Islet of Langerhans (tissue), 1 donor: Measurements from ENCODE around the gene ST3GAL4.

Experiments used
- FAIRE-seq: peaks from one replicate; lab custom pipeline; 2011; peaks lifted over from hg19 to GRCh38; lab: Jason Lieb, UNC

The ST3GAL4 gene

DNA sequence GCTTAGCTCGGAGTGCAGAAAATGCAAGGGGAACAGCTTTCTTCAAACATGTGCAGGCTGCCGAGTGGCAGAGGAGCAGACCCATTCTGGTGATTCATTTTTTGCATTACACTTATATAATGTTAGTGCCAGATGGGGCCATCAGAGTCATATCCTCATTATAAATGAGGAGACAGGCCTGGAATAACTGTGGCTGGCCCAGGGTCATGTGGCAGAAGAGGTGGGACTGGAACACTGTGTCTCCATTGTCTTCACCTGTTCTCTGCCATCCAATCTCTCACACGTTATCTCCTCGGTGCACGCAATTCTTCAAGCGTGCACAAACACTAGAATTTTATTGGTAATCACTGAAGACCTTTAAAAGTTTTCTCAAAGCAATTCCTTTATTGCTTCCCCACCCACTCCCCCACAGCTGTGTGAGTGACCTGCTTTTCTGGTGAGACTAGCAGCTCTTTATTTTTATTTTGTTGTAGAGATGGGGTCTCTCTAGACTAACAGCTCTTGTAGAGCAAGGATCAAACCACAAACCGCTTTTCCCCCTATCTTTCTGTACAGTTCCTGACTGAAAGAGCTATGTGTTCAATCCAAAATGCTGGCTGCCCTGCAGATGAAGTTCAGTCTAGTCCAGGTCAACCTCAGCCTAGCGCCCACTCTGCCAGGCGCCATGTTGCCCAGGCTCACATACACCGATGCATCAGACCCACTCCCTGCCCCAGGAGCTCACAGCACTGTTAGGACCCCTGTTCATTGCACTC lies 75.3 kb downstream of the ST3GAL4 start:
- no peak for FAIRE-seq

DNA sequence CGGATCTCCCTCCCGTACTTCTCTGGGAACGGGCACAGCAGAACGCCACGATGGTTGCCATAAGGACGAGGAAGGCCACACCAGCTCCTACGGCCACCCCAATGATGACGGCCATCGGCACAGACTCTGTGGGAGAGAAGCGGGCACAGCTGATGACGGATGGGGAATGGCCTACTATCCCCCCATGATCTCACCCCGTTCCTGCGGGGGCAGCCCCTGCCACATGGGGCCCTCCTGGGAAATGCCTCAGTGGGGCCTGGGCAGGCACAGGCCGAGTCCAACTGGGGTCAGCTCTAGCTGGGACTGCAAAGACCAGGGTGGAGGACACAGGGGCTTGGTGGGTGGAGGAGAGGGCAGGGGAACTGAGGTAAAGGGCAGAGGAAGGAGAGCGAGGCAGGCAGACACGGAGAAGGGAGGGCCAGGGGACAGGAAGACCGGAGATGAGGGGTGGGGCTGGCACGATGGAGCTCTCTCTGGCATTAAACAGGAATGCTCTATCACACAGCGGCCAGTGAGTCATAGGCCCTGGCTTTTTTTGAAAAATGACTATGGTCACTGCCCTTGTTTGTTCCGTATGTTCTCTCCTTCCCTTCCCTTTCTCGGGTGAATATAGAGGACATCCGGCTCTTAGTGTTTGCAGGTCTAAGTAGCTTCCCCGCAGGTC lies 76.0 kb downstream of the ST3GAL4 start:
- no peak for FAIRE-seq

DNA sequence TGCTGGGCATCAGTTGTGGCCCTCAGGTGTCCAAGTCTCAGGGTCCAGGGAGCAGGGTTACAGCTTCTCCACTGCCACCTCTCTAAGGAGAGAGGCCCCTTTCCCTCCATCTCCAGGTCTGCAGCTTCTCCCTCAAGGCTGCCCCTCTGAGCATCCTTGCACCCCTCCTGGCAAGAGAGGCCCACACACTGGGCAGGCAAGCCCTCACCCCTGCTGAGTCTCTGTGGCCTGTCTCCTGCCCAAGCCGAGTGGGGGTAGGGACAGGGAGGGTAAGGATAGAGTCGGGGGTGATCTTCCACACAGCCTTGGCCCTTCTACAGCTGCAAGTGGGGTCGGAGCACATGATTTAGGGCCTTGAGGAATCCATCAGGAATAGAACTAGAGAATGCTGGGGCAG lies 76.6 kb downstream of the ST3GAL4 start:
- no peak for FAIRE-seq

DNA sequence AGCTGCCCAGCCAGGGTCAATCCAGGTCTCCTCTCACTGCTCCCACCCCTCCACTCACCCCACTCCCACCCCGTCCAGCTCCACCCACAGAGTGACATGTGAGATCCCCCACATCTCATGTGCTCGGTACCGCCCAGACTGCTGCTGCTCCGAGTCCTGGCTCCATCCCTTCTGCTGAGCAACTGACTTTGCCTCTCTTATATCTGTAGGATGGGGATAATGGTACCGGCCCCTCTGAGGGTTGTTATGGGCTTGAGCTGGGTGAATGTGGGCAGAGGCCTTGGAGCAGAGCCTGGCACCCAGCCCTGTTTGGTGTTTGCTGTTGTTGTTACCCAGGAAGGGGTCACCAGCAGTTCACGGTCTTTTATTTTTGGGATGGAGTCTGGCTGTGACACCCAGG lies 77.0 kb downstream of the ST3GAL4 start:
- FAIRE-seq = no peak

DNA sequence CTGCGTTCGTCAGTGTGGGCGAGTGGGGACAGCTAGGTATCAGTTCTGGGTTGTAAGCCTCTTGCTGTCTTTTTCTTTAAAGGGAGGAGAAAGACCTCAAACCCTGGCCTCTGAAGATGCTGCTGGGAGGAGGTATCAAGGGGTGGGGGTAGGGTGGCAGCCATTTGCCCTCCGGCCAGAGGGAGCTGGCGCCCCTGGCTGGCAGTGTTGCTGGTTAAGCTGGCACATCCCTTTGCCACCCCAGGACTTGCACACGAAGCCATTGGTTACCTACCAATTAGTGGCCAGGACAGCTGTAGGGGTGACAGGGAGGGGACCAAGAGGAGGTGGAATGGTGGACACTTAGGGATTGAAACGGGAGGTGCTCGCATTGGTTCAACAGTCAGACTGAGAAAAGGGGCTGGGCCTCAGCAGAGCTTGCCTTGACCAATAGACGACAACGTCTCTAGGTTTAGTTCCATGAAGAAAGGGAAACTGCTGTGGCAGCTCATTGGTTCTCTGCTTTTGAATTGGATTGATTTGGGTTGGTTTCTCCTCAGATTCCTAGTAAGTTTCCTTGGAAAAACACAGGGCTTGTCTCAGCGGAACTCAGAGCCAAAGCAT lies 77.9 kb downstream of the ST3GAL4 start:
- FAIRE-seq = no peak

DNA sequence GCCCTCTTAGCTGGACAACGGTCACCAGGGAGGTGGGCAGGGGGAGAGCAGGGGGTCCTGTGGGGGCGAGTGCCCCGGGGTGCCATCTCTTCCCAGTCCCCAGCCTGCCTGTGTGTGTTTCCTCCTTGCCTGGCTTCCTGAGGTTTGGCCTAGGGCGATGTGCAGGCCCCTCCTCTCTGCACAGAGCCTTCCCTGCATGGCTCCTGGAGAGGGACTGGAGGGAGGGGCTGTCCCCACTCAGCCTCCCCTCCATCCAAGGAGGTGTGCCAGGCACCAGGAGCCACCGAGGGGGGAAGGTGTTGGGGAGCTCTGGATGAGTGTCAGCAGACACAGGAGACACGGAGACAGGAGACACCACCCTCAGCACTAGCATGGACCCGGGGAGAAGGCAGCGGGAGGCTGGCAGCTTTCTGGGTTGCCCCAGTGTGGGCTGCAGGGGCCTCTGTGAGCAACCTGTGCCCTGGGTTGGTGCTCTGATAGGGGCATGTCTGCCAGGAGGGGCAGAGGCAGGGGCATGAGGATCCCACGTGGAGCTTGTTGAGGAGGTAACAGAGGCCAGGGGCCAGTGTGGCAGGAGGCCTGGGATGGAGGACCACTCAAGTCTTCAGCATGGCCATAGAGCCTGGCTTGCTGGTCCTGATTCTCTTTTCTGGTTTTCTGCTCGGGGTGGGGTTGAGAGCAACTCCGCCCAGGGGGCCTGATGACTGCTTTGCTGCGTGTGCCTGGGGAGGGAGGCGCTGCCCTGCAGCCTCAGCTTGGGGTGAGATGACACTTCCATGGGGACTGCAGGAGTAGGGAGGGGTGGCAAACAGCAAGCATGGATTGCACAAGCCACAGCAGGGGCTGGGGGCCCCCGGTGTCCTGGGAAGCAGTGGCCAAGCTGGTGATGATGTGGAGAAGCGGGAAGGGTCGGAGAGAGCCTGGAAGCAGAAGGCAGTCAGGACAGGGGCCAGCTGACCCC lies 78.8 kb downstream of the ST3GAL4 start:
- FAIRE-seq = no peak

DNA sequence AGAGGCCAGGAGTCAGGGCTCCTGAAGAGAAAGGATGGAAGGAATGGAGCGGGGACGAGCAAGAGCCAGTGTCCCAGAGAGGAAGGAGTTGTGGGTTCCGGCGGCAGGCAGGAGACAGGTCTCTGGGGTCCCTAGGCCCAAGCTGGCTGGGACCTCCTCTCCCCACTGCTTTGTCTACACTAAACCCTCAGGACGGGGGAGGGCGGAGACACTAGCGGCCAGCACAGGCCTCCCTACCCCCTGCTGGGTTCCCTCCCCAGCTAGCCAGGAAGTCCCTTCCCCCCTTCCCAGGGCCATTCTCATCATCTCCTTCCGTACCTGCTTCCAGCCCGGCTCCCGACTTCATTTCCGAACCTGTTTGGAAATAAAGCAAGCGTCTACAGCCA lies 79.5 kb downstream of the ST3GAL4 start:
- no peak for FAIRE-seq

DNA sequence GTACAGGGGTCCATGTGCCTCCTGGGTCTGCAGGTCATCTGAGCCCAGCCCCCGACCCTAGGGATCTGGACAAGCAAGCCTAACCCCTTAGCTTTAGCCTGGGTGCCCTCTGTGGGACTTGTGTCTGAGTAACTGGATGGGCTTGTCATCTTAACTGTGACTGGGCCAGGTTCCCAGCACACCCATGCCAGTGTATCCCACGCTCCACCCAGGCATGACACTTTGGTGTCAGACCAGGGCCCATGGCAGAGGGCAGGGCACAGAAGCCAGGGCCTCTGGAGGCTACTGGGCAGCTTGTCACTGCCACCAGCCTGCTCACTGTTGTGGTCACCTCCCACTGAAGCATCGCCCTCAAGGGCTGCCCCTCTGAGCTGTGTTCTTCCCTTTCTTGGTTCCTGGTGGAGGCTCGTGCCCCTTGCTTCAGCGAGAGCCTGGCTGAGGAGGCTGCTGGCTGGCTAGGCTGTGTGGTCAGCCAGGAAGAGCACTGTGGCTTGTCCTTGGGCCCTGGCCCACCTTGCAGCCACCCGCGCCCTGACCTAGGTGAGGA lies 80.8 kb downstream of the ST3GAL4 start:
- no peak for FAIRE-seq

DNA sequence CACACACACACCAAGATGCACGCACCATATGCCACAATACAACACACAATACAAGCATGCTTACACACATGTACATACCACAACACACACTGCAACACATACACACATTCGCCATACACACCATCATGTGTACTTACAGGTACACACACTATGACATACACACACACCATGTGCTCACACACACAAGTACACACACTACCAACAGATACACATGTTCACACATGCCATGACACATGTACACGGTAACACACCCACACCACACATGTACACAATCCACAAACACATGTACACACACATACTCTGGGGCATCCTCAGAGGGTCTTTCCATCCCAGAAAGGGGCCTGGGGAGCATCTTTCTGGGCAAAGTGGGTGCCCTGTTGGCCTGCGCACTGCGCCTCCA lies 82.2 kb downstream of the ST3GAL4 start:
- no peak for FAIRE-seq

DNA sequence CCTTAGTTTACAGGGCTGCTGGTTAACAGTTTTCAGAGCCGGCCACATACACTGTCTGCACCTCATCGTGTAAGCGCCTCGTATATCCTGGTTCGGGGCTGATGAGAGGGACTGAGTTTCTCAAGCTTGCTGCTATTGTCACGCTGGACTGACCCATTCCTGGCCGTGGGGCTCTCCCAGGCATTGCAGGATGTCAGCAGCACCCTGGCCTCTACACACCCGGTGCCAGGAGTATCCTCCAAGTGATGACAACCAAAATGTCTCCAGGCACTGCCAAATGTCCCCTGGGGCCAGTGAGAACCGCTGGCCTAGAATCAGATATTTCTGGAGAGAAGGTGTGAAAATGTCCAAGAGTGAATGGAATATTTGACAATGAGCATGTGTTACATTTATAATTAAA lies 82.8 kb downstream of the ST3GAL4 start:
- no peak for FAIRE-seq

DNA sequence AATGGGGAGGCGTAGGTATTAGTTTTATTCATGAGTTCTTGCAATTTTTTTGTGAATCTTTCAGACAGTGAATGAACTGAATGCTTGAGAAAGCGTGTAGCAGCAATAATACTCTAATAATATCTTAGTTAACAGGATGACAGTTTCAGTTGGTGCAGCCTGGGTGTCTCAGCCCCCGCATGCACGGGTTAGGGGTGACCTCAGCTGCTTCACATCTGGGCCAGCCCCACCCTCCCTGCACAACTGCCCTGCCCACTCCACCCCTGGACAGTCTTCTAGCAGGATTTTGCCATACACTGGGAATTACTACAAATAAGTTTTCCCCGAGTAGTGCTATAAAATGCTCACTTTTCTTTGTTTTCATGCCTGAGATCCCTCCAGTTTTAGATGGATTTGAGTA lies 83.2 kb downstream of the ST3GAL4 start:
- FAIRE-seq = no peak

DNA sequence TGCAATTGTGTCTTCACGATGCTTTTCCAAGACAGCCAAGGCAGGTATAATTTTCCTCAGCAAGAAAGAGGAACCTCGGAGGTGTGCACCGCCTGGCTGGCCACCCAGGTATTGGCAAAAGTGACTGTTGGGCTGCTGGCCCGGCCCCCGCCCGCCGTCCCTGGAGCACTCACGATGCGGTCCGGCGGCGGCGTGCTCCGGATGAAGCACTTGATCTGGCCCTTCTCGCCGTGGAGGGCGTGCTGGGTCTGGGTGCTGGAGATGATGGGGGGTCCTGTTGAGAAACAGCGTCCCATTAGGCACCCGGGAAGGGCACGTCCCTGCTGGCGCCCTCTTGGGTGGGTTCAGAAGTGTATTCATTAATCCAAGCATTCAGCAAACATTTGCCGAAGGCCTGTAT lies 84.8 kb downstream of the ST3GAL4 start:
- FAIRE-seq = no peak

DNA sequence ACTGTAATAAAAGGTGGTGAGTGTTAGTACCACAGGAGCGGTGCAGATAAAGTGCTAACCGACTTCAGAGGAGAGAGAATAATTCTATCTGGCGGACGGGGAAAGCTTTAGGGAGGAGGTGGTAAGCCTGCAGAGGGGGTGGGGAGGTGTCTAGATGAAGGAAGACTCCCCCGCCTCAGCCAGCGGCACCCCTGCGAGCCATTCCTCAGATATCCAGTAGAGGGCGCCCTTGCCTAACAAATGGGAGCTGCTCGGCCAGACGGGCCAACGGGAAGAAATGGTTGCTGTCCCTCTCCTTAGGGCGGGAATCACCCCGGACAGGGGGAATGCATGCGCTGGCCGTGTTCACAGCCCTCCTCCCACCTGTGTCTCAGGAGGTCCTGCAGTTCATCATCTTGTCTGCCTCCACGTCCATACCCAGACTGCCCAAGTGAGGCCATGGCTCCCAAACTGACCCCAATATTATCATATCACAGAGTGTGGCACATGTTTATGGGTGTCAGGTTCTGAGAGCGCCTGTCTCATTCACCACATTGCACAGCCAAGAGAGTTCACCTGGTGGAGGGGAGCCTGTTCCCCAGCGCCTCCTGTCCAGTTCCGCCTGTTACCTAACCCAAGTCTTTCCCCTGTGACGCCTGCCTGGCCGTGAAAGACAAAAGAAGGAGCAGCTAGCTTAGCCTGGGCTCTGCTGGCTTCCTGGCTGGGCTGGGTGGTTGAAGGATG lies 85.5 kb downstream of the ST3GAL4 start:
- FAIRE-seq = no peak

DNA sequence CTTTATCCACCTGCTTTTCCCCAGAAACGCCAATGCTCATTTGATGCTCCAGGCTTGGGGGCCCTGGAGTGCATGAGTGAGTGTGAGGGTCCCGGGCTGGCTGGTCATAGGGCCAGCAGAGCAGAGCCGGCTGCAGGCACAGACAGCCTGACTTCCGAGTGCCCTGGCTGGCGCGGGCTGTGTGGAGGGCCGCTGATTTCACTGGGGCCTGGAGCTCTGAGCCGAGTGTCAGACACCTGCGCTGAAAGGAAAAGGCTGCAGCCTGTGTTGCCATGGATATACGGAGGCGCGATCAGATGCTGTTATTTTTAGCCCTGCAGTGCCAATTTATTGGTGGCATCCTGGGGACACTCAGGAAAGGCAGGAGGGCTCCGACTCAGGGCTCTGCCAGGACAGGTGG lies 87.6 kb downstream of the ST3GAL4 start:
- no peak for FAIRE-seq

DNA sequence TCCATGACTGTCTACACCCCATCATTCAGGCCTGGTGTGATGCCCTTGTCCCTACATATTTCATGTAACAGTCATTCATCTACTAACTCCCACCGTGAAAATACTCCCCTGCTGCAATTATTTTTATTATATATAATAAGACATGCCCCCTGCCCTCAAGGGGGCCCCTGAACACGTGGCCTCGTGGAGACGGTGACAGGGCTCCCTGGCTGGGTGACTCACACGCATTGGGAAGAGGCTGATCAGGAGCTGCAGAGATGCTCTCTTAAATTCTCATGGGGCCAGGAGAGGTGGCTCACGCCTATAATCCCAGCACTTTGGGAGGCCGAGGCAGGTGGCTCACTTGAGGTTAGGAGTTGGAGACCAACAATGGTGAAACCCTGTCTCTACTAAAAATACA lies 88.6 kb downstream of the ST3GAL4 start:
- no peak for FAIRE-seq

DNA sequence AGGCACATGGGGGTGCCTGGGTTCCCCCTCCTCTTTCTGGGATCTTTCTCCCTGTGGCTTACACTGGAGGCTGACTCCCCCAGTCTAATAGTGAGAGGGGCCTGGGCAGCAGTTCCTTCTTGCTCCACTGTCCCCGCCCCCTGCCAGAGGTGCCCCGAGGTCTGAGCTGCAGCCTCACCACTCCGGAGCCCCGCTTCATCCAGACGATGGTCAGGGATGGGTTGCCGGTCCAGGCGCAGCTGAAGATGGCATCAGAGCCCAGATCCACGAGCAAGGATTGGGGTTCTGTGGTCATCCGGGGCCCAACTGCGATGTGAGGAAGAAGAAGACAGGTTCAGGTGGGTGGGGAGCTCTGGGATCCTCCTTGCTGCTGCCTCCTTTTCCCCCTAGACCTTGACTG lies 91.1 kb downstream of the ST3GAL4 start:
- no peak for FAIRE-seq

DNA sequence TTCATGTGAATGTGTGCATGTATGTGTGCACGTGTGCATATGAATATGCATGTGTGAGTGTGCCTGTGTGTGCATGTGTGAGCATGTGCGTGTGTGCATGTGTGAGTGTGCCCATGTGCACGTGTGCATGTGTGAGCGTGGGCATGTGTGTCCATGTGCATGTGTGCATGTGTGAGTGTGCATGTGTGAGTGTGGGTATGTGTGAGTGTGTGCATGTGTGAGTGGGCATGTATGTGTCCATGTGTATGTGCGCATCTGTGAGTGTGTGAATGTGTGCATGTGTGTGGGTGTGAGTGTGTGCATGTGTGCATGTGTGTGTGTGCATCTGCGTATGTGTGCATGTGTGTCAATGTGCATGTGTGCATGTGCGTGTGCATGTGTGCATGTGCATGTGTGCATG lies 94.7 kb downstream of the ST3GAL4 start:
- FAIRE-seq = no peak

DNA sequence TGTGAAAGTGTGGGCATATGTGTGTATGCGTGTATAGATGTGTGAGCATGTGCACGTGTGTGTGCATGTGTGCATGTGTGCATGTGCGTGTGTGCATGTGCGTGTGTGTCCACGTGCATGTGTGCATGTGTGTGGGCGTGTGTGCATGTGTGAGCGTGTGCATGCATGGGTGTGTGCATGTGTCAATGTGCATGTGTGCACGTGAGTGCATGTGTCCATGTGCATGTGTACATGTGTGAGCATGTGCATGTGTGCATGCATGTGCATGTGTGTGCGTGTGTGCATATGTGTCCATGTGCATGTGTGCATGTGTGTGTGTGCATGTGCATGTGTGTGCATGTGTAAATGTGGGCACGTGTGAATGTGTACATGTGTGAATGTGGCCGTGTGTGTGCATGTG lies 95.3 kb downstream of the ST3GAL4 start:
- FAIRE-seq = no peak

DNA sequence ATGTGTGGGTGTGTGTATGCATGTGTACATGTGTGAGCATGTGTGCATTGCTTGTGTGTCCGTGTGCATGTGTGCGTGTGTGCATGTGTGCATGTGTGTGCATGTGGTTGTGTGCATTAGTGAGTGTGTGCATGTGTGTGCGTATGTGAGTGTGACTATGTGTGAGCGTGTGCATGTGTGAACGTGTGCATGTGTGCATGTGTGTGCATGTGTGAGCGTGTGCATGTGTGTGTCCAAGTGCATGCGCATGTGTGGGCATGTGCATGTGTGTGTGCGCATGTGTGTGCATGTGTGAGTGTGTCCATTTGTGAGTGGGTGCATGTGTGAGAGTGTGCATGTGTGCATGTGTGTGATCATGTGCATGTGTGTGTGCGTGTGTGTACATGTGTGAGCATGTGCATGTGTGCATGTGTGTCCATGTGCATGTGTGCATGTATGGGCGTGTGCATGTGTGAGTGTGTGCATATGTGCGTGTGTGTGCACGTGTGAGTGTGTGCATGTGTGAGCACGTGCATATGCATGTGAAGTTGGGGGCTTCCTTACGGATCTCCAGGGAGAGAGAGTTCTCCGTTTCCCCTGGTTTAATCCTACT lies 95.8 kb downstream of the ST3GAL4 start:
- FAIRE-seq = no peak

DNA sequence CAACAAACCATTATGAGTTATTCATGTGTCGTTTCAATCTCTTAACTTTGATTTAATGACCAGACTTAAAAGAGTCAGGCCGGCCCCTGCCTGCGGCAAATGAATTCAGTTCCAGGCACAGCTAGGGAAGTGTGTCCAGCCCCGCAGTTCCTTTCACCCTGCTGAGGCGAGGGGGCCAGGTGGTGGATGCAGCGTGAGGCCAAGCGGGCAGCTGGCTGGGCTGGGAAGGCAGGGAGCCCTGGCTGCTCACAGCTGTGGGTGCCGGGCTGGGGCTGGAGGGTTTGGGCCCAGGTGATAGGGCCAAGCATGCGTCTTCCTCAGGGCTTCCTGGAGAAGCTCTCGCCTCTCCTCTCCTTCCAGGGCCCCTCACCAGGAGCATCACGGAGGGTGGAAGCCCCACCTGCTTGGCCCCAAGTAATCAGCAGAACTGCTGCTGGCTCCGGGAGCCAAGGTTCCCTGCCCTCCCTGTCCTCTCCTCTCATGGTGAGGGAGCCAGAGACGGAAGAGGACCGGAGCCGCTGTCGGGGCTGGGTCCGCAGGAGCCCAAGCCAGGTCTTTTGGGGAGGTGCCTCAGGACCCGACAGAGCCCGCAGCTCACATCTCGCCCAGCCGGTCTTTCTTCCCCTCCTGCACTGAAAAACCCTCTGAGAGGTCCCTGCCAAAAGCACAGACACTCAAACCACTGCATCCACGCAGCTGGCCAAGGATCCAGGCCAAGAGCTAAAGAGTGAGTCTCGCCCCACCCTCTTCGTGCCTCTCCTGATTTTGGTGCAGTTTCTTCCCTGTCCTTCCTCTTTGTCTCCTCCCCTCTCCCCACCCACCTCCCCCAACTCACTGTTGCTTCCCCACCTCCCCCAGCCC lies 97.0 kb downstream of the ST3GAL4 start:
- FAIRE-seq = no peak
